H9 (cell line): ENCODE data around the gene RAD50. TPM values are rescaled to one million over a fixed set of nuclear protein-coding genes. Genes with fewer than 3 reads are reported as not detected.

Experiments used
- DNase-seq: peaks from one replicate; pipeline ENCODE4 v3.0.0-alpha.2; 2017
- H2AFZ ChIP-seq: one replicate; pipeline ENCODE4 v1.6.1; 2013; ENCODE audit warnings: mild to moderate bottlenecking, low read length, control low read depth, moderate library complexity
- H2AK5ac ChIP-seq: 2 replicates; pipeline ENCODE4 v1.6.1; 2013; ENCODE audit warnings: low read length, control low read depth, mixed read lengths; ENCODE audit not compliant: insufficient read length
- H2BK120ac ChIP-seq: one replicate; pipeline ENCODE4 v1.6.1; 2013; ENCODE audit warnings: low read depth, mild to moderate bottlenecking, low read length, control low read depth, inconsistent platforms; ENCODE audit not compliant: poor library complexity, severe bottlenecking
- H2BK12ac ChIP-seq: 2 replicates; pipeline ENCODE4 v1.6.1; 2013; ENCODE audit warnings: low read length, control low read depth, mixed read lengths, low read depth; ENCODE audit not compliant: insufficient read length
- H2BK15ac ChIP-seq: 2 replicates; pipeline ENCODE4 v1.6.1; 2013; ENCODE audit warnings: low read depth, low read length, control low read depth
- H2BK20ac ChIP-seq: one replicate; pipeline ENCODE4 v1.6.1; 2013; ENCODE audit warnings: low read depth, mild to moderate bottlenecking, low read length, control low read depth, inconsistent platforms; ENCODE audit not compliant: poor library complexity, severe bottlenecking
- H2BK5ac ChIP-seq: 2 replicates; pipeline ENCODE4 v1.6.1; 2013; ENCODE audit warnings: low read length, control low read depth, mixed read lengths; ENCODE audit not compliant: insufficient read length
- H3K14ac ChIP-seq: 2 replicates; pipeline ENCODE4 v1.6.1; 2013; ENCODE audit warnings: low read length, control low read depth; ENCODE audit not compliant: insufficient read depth
- H3K18ac ChIP-seq: 2 replicates; pipeline ENCODE4 v1.6.1; 2013; ENCODE audit warnings: low read depth, mild to moderate bottlenecking, mixed read lengths, low read length, control low read depth; ENCODE audit not compliant: insufficient read length
- H3K23ac ChIP-seq: 2 replicates; pipeline ENCODE4 v1.6.1; 2013; ENCODE audit warnings: low read length, control low read depth, mixed read lengths, low read depth; ENCODE audit not compliant: insufficient read length
- H3K23me2 ChIP-seq: 2 replicates; pipeline ENCODE4 v1.6.1; 2013; ENCODE audit warnings: low read depth, mild to moderate bottlenecking, mixed read lengths, low read length, control low read depth; ENCODE audit not compliant: insufficient read length, poor library complexity, severe bottlenecking
- H3K27ac ChIP-seq: 2 replicates; pipeline ENCODE4 v1.5.1; 2013; ENCODE audit warnings: low read length, control low read depth, mixed read lengths, low read depth; ENCODE audit not compliant: insufficient read length
- H3K27me3 ChIP-seq: 2 replicates; pipeline ENCODE4 v1.6.1; 2013; ENCODE audit warnings: low read length, control low read depth, inconsistent platforms; ENCODE audit not compliant: insufficient read depth
- H3K4ac ChIP-seq: 2 replicates; pipeline ENCODE4 v1.6.1; 2013; ENCODE audit warnings: low read depth, mild to moderate bottlenecking, control low read depth, inconsistent platforms, low read length, moderate library complexity
- H3K4me1 ChIP-seq: 2 replicates; pipeline ENCODE4 v1.6.1; 2013; ENCODE audit warnings: low read length, control low read depth, inconsistent platforms; ENCODE audit not compliant: insufficient read depth
- H3K4me2 ChIP-seq: 2 replicates; pipeline ENCODE4 v1.6.1; 2013; ENCODE audit warnings: low read length, control low read depth, mixed read lengths; ENCODE audit not compliant: insufficient read length, insufficient read depth
- H3K56ac ChIP-seq: 2 replicates; pipeline ENCODE4 v1.6.1; 2013; ENCODE audit warnings: low read depth, mild to moderate bottlenecking, mixed read lengths, low read length, control low read depth; ENCODE audit not compliant: insufficient read length
- H3K79me1 ChIP-seq: 2 replicates; pipeline ENCODE4 v1.6.1; 2013; ENCODE audit warnings: low read depth, mild to moderate bottlenecking, moderate library complexity, low read length, control low read depth, inconsistent platforms; ENCODE audit not compliant: insufficient read depth, poor library complexity, severe bottlenecking
- H3K79me2 ChIP-seq: 2 replicates; pipeline ENCODE4 v1.6.1; 2013; ENCODE audit warnings: low read length, control low read depth, inconsistent platforms; ENCODE audit not compliant: insufficient read depth
- H3K9ac ChIP-seq: 2 replicates; pipeline ENCODE4 v1.6.1; 2013; ENCODE audit warnings: low read length, control low read depth, mixed read lengths; ENCODE audit not compliant: insufficient read length; ENCODE audit errors: extremely low read depth
- H3K9me3 ChIP-seq: one replicate; pipeline ENCODE4 v1.6.1; 2013; ENCODE audit warnings: low read depth, low read length, inconsistent platforms; ENCODE audit not compliant: control insufficient read depth
- H3T11ph ChIP-seq: one replicate; pipeline ENCODE4 v1.6.1; 2013; ENCODE audit warnings: mild to moderate bottlenecking, low read length, control low read depth, inconsistent platforms
- H4K20me1 ChIP-seq: one replicate; pipeline ENCODE4 v1.6.1; 2013; ENCODE audit not compliant: control insufficient read depth, insufficient read length, insufficient read depth
- H4K5ac ChIP-seq: 2 replicates; pipeline ENCODE4 v1.6.1; 2013; ENCODE audit warnings: low read depth, mild to moderate bottlenecking, mixed read lengths, low read length, control low read depth; ENCODE audit not compliant: insufficient read length
- H4K8ac ChIP-seq: replicated peaks from 2 replicates; pipeline ENCODE4 v1.6.1; 2013; ENCODE audit warnings: low read length, control low read depth, mixed read lengths, low read depth; ENCODE audit not compliant: insufficient read length
- H4K91ac ChIP-seq: 2 replicates; pipeline ENCODE4 v1.6.1; 2013; ENCODE audit warnings: low read depth, mild to moderate bottlenecking, moderate library complexity, mixed read lengths, low read length, control low read depth; ENCODE audit not compliant: insufficient read length
- H3K27ac Mint-ChIP-seq, 3 experiments: 2 replicates in 2 of 3; 3 replicates in 1 of 3; pipeline ENCODE4 v1.8.0; 2020 to 2021; ENCODE audit warnings: mixed read lengths in 3 of 3, mild to moderate bottlenecking in 1 of 3, moderate library complexity in 1 of 3
- H3K27me3 Mint-ChIP-seq: 2 replicates; pipeline ENCODE4 v1.8.0; 2021; ENCODE audit warnings: low read depth, mild to moderate bottlenecking, moderate library complexity, mixed read lengths
- H3K36me3 Mint-ChIP-seq, 3 experiments: 2 replicates in 2 of 3; 3 replicates in 1 of 3; pipeline ENCODE4 v1.8.0; 2020 to 2021; ENCODE audit warnings: low read depth in 3 of 3, mixed read lengths in 3 of 3; ENCODE audit not compliant: insufficient read depth in 1 of 3
- H3K4me1 Mint-ChIP-seq, 2 experiments: 2 replicates each; pipeline ENCODE4 v1.8.0; 2020; ENCODE audit warnings: mixed read lengths in 2 of 2
- H3K4me3 Mint-ChIP-seq, 2 experiments: 2 replicates in 1 of 2; 3 replicates in 1 of 2; pipeline ENCODE4 v1.8.0; 2020 to 2021; ENCODE audit warnings: mild to moderate bottlenecking in 2 of 2, mixed read lengths in 2 of 2, moderate library complexity in 1 of 2
- H3K9me3 Mint-ChIP-seq, 2 experiments: 2 replicates in 1 of 2; 3 replicates in 1 of 2; pipeline ENCODE4 v1.8.0; 2020; ENCODE audit warnings: mild to moderate bottlenecking in 2 of 2, mixed read lengths in 2 of 2, moderate library complexity in 1 of 2
- CTCF ChIP-seq: fragments of 200-600 bp; sonication (generic); conservative IDR thresholded peaks from 3 replicates; pipeline ENCODE4 v1.8.0; 2021; ENCODE audit warnings: antibody characterized with exemption, mild to moderate bottlenecking
- WGBS: extraction: QIAGEN DNeasy Blood & Tissue Kit; methylation state at CpG from one replicate; pipeline ENCODE4 v1.1.7; 2013; ENCODE audit warnings: missing lambda C conversion rate, low lambda C conversion rate, mixed read lengths; ENCODE audit not compliant: insufficient read length; ENCODE audit errors: extremely low coverage; 5-methylcytosine and 5-hydroxymethylcytosine counted together
- total RNA-seq: library from RNA; stranded (reverse); gene quantifications from 2 replicates; pipeline ENCODE4 v1.2.1, GENCODE V29; 2021

The RAD50 gene
- total RNA-seq, 1 experiment from 2014 or later: 46.1 TPM

- H3K4ac ChIP-seq: no peak overlapping the region
- DNase-seq: no peak
These were observed 106.4 kb downstream of the RAD50 start for GRCh38 chr5:132662925-132663770.

More at GRCh38 chr5:132662925-132663770, 106.4 kb downstream of the RAD50 start:
- no peak overlapping the region for H2BK5ac ChIP-seq
- H4K20me1 ChIP-seq: no peaks in the 10 kb centered on the region
- H3K9ac ChIP-seq: no peak overlapping the region
- no peaks in the 10 kb centered on the region for H3K79me1 ChIP-seq
- no peak overlapping the region for H4K91ac ChIP-seq
- H3K27ac Mint-ChIP-seq: no peak overlapping the region
- no peaks in the 10 kb centered on the region for H3K9me3 ChIP-seq
- H4K8ac ChIP-seq: no peak overlapping the region
- no peaks in the 10 kb centered on the region for H3K4me1 ChIP-seq
- no peak overlapping the region for H2BK12ac ChIP-seq
- H3K79me2 ChIP-seq: no peaks in the 10 kb centered on the region
- H2AK5ac ChIP-seq: no peak overlapping the region
- H3K4me1 Mint-ChIP-seq: peaks cover 16 to 26% of the 10 kb centered on the region in 2 experiments
- H3K9me3 Mint-ChIP-seq: no peaks in the 10 kb centered on the region; a peak in 1 of 5 replicates
- H3K18ac ChIP-seq: no peak overlapping the region
- H3K27me3 Mint-ChIP-seq: peaks cover 7% of the 10 kb centered on the region
- H2BK20ac ChIP-seq: no peak overlapping the region
- H3K14ac ChIP-seq: no peak overlapping the region; the same call in 1 of the 2 replicates
- H3T11ph ChIP-seq: no peak overlapping the region
- no peak overlapping the region for H3K27ac ChIP-seq
- H3K4me3 Mint-ChIP-seq: no peak overlapping the region
- no peak overlapping the region for H3K56ac ChIP-seq
- H3K23ac ChIP-seq: no peak overlapping the region
- no peak overlapping the region for H2BK120ac ChIP-seq
- no peak overlapping the region for H4K5ac ChIP-seq
- H3K27me3 ChIP-seq: no peaks in the 10 kb centered on the region; the same call in 1 of the 2 replicates
- TF ChIP-seq CTCF: no peak
- no peak overlapping the region for H3K4me2 ChIP-seq
- WGBS: no CpG with 5 or more reads among the region's 25 CpGs
- no peaks in the 10 kb centered on the region for H3K23me2 ChIP-seq
- no peaks in the 10 kb centered on the region for H3K36me3 Mint-ChIP-seq
- no peak overlapping the region for H2AFZ ChIP-seq
- no peak overlapping the region for H2BK15ac ChIP-seq
